ENCODE measurements around the gene CCDC160.

GRCh38 chrX:134241960-134242619 is 5.1 kb downstream of the CCDC160 start:
- TF ChIP-seq CTCF (IDR thresholded peaks at IDR 0.05; ENCODE audit: poor library complexity) (no peak), EZH2phosphoT487 (IDR thresholded peaks at IDR 0.05; ENCODE audit: low read depth, severe bottlenecking, unreplicated experiment) (no peak), EZH2 (IDR thresholded peaks at IDR 0.05; ENCODE audit: borderline replicate concordance) (no peak)
